H9 (cell line): ENCODE results near the gene KHSRP. TPM values are rescaled to one million over a fixed set of nuclear protein-coding genes. Genes with fewer than 3 reads are reported as not detected.

Source experiments
- DNase-seq: peaks from one replicate; pipeline ENCODE4 v3.0.0-alpha.2; 2017
- H2AFZ ChIP-seq: one replicate; pipeline ENCODE4 v1.6.1; 2013; ENCODE audit warnings: mild to moderate bottlenecking, low read length, control low read depth, moderate library complexity
- H2AK5ac ChIP-seq: 2 replicates; pipeline ENCODE4 v1.6.1; 2013; ENCODE audit warnings: low read length, control low read depth, mixed read lengths; ENCODE audit not compliant: insufficient read length
- H2BK120ac ChIP-seq: one replicate; pipeline ENCODE4 v1.6.1; 2013; ENCODE audit warnings: low read depth, mild to moderate bottlenecking, low read length, control low read depth, inconsistent platforms; ENCODE audit not compliant: poor library complexity, severe bottlenecking
- H2BK12ac ChIP-seq: 2 replicates; pipeline ENCODE4 v1.6.1; 2013; ENCODE audit warnings: low read length, control low read depth, mixed read lengths, low read depth; ENCODE audit not compliant: insufficient read length
- H2BK15ac ChIP-seq: 2 replicates; pipeline ENCODE4 v1.6.1; 2013; ENCODE audit warnings: low read depth, low read length, control low read depth
- H2BK20ac ChIP-seq: one replicate; pipeline ENCODE4 v1.6.1; 2013; ENCODE audit warnings: low read depth, mild to moderate bottlenecking, low read length, control low read depth, inconsistent platforms; ENCODE audit not compliant: poor library complexity, severe bottlenecking
- H2BK5ac ChIP-seq: 2 replicates; pipeline ENCODE4 v1.6.1; 2013; ENCODE audit warnings: low read length, control low read depth, mixed read lengths; ENCODE audit not compliant: insufficient read length
- H3K14ac ChIP-seq: 2 replicates; pipeline ENCODE4 v1.6.1; 2013; ENCODE audit warnings: low read length, control low read depth; ENCODE audit not compliant: insufficient read depth
- H3K18ac ChIP-seq: 2 replicates; pipeline ENCODE4 v1.6.1; 2013; ENCODE audit warnings: low read depth, mild to moderate bottlenecking, mixed read lengths, low read length, control low read depth; ENCODE audit not compliant: insufficient read length
- H3K23ac ChIP-seq: 2 replicates; pipeline ENCODE4 v1.6.1; 2013; ENCODE audit warnings: low read length, control low read depth, mixed read lengths, low read depth; ENCODE audit not compliant: insufficient read length
- H3K23me2 ChIP-seq: 2 replicates; pipeline ENCODE4 v1.6.1; 2013; ENCODE audit warnings: low read depth, mild to moderate bottlenecking, mixed read lengths, low read length, control low read depth; ENCODE audit not compliant: insufficient read length, poor library complexity, severe bottlenecking
- H3K27ac ChIP-seq: 2 replicates; pipeline ENCODE4 v1.5.1; 2013; ENCODE audit warnings: low read length, control low read depth, mixed read lengths, low read depth; ENCODE audit not compliant: insufficient read length
- H3K27me3 ChIP-seq: 2 replicates; pipeline ENCODE4 v1.6.1; 2013; ENCODE audit warnings: low read length, control low read depth, inconsistent platforms; ENCODE audit not compliant: insufficient read depth
- H3K4ac ChIP-seq: 2 replicates; pipeline ENCODE4 v1.6.1; 2013; ENCODE audit warnings: low read depth, mild to moderate bottlenecking, control low read depth, inconsistent platforms, low read length, moderate library complexity
- H3K4me1 ChIP-seq: 2 replicates; pipeline ENCODE4 v1.6.1; 2013; ENCODE audit warnings: low read length, control low read depth, inconsistent platforms; ENCODE audit not compliant: insufficient read depth
- H3K4me2 ChIP-seq: 2 replicates; pipeline ENCODE4 v1.6.1; 2013; ENCODE audit warnings: low read length, control low read depth, mixed read lengths; ENCODE audit not compliant: insufficient read length, insufficient read depth
- H3K56ac ChIP-seq: 2 replicates; pipeline ENCODE4 v1.6.1; 2013; ENCODE audit warnings: low read depth, mild to moderate bottlenecking, mixed read lengths, low read length, control low read depth; ENCODE audit not compliant: insufficient read length
- H3K79me1 ChIP-seq: 2 replicates; pipeline ENCODE4 v1.6.1; 2013; ENCODE audit warnings: low read depth, mild to moderate bottlenecking, moderate library complexity, low read length, control low read depth, inconsistent platforms; ENCODE audit not compliant: insufficient read depth, poor library complexity, severe bottlenecking
- H3K79me2 ChIP-seq: 2 replicates; pipeline ENCODE4 v1.6.1; 2013; ENCODE audit warnings: low read length, control low read depth, inconsistent platforms; ENCODE audit not compliant: insufficient read depth
- H3K9ac ChIP-seq: 2 replicates; pipeline ENCODE4 v1.6.1; 2013; ENCODE audit warnings: low read length, control low read depth, mixed read lengths; ENCODE audit not compliant: insufficient read length; ENCODE audit errors: extremely low read depth
- H3K9me3 ChIP-seq: one replicate; pipeline ENCODE4 v1.6.1; 2013; ENCODE audit warnings: low read depth, low read length, inconsistent platforms; ENCODE audit not compliant: control insufficient read depth
- H3T11ph ChIP-seq: one replicate; pipeline ENCODE4 v1.6.1; 2013; ENCODE audit warnings: mild to moderate bottlenecking, low read length, control low read depth, inconsistent platforms
- H4K20me1 ChIP-seq: one replicate; pipeline ENCODE4 v1.6.1; 2013; ENCODE audit not compliant: control insufficient read depth, insufficient read length, insufficient read depth
- H4K5ac ChIP-seq: 2 replicates; pipeline ENCODE4 v1.6.1; 2013; ENCODE audit warnings: low read depth, mild to moderate bottlenecking, mixed read lengths, low read length, control low read depth; ENCODE audit not compliant: insufficient read length
- H4K8ac ChIP-seq: replicated peaks from 2 replicates; pipeline ENCODE4 v1.6.1; 2013; ENCODE audit warnings: low read length, control low read depth, mixed read lengths, low read depth; ENCODE audit not compliant: insufficient read length
- H4K91ac ChIP-seq: 2 replicates; pipeline ENCODE4 v1.6.1; 2013; ENCODE audit warnings: low read depth, mild to moderate bottlenecking, moderate library complexity, mixed read lengths, low read length, control low read depth; ENCODE audit not compliant: insufficient read length
- H3K27ac Mint-ChIP-seq, 3 experiments: 2 replicates in 2 of 3; 3 replicates in 1 of 3; pipeline ENCODE4 v1.8.0; 2020 to 2021; ENCODE audit warnings: mixed read lengths in 3 of 3, mild to moderate bottlenecking in 1 of 3, moderate library complexity in 1 of 3
- H3K27me3 Mint-ChIP-seq: 2 replicates; pipeline ENCODE4 v1.8.0; 2021; ENCODE audit warnings: low read depth, mild to moderate bottlenecking, moderate library complexity, mixed read lengths
- H3K36me3 Mint-ChIP-seq, 3 experiments: 2 replicates in 2 of 3; 3 replicates in 1 of 3; pipeline ENCODE4 v1.8.0; 2020 to 2021; ENCODE audit warnings: low read depth in 3 of 3, mixed read lengths in 3 of 3; ENCODE audit not compliant: insufficient read depth in 1 of 3
- H3K4me1 Mint-ChIP-seq, 2 experiments: 2 replicates each; pipeline ENCODE4 v1.8.0; 2020; ENCODE audit warnings: mixed read lengths in 2 of 2
- H3K4me3 Mint-ChIP-seq, 2 experiments: 2 replicates in 1 of 2; 3 replicates in 1 of 2; pipeline ENCODE4 v1.8.0; 2020 to 2021; ENCODE audit warnings: mild to moderate bottlenecking in 2 of 2, mixed read lengths in 2 of 2, moderate library complexity in 1 of 2
- H3K9me3 Mint-ChIP-seq, 2 experiments: 2 replicates in 1 of 2; 3 replicates in 1 of 2; pipeline ENCODE4 v1.8.0; 2020; ENCODE audit warnings: mild to moderate bottlenecking in 2 of 2, mixed read lengths in 2 of 2, moderate library complexity in 1 of 2
- WGBS: extraction: QIAGEN DNeasy Blood & Tissue Kit; methylation state at CpG from one replicate; pipeline ENCODE4 v1.1.7; 2013; ENCODE audit warnings: missing lambda C conversion rate, low lambda C conversion rate, mixed read lengths; ENCODE audit not compliant: insufficient read length; ENCODE audit errors: extremely low coverage; 5-methylcytosine and 5-hydroxymethylcytosine counted together
- total RNA-seq: library from RNA; stranded (reverse); gene quantifications from 2 replicates; pipeline ENCODE4 v1.2.1, GENCODE V29; 2021
- TF ChIP-seq, protein P1 (sequence below): fragments of 200-600 bp; sonication (generic); conservative IDR thresholded peaks from 3 replicates; pipeline ENCODE4 v1.8.0; 2021; ENCODE audit warnings: antibody characterized with exemption, mild to moderate bottlenecking

The KHSRP gene
- total RNA-seq, 1 experiment from 2014 or later: 602 TPM

DNA sequence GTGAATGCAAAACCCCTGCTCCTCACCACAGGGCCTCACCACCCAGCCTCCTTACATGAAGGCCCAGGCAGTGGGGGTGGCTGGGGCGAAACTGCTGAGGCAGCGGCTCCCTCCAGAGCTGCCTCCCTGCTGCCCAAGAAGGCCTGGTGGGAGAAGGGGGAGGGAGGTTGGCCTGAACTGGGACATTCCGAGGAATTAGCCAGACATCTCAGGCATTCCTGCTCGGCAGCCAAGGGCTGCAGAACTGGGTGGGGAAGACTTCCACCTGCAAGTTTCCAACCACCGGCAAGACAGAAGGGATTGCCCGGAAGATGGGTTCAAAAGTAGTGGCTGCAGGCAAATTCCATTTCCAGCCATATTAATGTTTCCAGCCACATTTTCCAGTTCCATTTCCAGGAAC lies 46.6 kb downstream of the KHSRP start:
- Histone ChIP-seq H2BK20ac (no peak overlapping the region), H3K9ac (no peak overlapping the region), H3K56ac (no peak overlapping the region), H2BK15ac (no peak overlapping the region), H4K5ac (no peak overlapping the region), H3K23ac (no peak overlapping the region), H3K79me1 (no peaks in the 10 kb centered on the region), H3K27ac (no peak overlapping the region), H3K4ac (no peak overlapping the region), H4K20me1 (no peaks in the 10 kb centered on the region), H3K79me2 (no peaks in the 10 kb centered on the region), H2BK120ac (no peak overlapping the region), H4K8ac (no peak overlapping the region), H3K4me1 (no peaks in the 10 kb centered on the region), H3K9me3 (no peaks in the 10 kb centered on the region), H3K23me2 (no peaks in the 10 kb centered on the region), H3K27me3 (no peaks in the 10 kb centered on the region), H3K14ac (no peak overlapping the region), H2AK5ac (no peak overlapping the region), H2BK12ac (no peak overlapping the region), H3K4me2 (no peak overlapping the region), H4K91ac (no peak overlapping the region), H2BK5ac (no peak overlapping the region), H3K18ac (no peak overlapping the region), H2AFZ (no peak overlapping the region), H3T11ph (no peak overlapping the region)
- peaks cover 4% of the 10 kb centered on the region in 2 experiments; a peak in 4 of 5 replicates for H3K9me3 Mint-ChIP-seq
- TF ChIP-seq, protein P1, sequence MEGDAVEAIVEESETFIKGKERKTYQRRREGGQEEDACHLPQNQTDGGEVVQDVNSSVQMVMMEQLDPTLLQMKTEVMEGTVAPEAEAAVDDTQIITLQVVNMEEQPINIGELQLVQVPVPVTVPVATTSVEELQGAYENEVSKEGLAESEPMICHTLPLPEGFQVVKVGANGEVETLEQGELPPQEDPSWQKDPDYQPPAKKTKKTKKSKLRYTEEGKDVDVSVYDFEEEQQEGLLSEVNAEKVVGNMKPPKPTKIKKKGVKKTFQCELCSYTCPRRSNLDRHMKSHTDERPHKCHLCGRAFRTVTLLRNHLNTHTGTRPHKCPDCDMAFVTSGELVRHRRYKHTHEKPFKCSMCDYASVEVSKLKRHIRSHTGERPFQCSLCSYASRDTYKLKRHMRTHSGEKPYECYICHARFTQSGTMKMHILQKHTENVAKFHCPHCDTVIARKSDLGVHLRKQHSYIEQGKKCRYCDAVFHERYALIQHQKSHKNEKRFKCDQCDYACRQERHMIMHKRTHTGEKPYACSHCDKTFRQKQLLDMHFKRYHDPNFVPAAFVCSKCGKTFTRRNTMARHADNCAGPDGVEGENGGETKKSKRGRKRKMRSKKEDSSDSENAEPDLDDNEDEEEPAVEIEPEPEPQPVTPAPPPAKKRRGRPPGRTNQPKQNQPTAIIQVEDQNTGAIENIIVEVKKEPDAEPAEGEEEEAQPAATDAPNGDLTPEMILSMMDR: no peak
- no peak for DNase-seq
- H3K4me1 Mint-ChIP-seq: peaks cover 7 to 20% of the 10 kb centered on the region in 2 experiments
- H3K27ac Mint-ChIP-seq: 0 out of 7 replicates have a peak overlapping the region, but pooled peaks of 1 of the 3 experiments have one; percentile 28
- H3K4me3 Mint-ChIP-seq: no peak overlapping the region
- no peaks in the 10 kb centered on the region for H3K27me3 Mint-ChIP-seq
- WGBS: no CpG with 5 or more reads among the region's 6 CpGs
- peaks cover 34 to 45% (median 43%) of the 10 kb centered on the region in 3 experiments for H3K36me3 Mint-ChIP-seq
